Astrocyte (in vitro differentiated cells and primary cell): ENCODE measurements around the gene AP4E1.

ENCODE experiments used
- EZH2 ChIP-seq: IDR thresholded peaks from 2 replicates; pipeline ENCODE4 v1.6.1; 2012; ENCODE audit warnings: mild to moderate bottlenecking, low read length, inconsistent platforms; ENCODE audit not compliant: insufficient read depth
- TF ChIP-seq, protein P1 (sequence below): IDR thresholded peaks from 2 replicates; pipeline ENCODE4 v1.5.1; 2011; ENCODE audit warnings: low read depth, mild to moderate bottlenecking, inconsistent platforms, low read length, moderate library complexity; ENCODE audit not compliant: insufficient read depth

DNA sequence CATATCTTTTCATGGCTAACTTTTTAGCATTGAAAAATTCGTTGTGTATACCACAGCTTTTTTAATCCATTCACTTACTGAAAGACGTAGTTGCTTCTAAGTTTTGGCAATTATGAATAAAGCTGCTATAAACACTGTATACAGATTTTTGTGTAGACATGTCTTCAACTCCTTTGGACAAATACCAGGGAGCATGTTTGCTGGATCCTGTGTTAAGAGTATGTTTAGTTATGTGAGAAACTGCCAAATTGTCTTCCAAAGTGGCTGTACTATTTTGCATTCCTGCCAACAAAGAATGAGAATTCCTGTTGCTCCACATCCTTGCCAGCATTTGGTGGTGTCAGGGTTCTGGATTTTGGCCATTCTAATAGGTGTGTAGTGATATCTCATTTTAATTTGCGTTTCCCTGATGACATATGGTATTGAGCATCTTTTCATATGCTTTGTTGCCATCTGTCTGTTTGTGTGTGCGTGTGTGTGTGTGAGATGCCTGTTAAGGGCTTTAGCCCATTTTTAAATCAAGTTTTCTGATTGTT is 98.7 kb downstream of the AP4E1 start:
- TF ChIP-seq, protein P1, sequence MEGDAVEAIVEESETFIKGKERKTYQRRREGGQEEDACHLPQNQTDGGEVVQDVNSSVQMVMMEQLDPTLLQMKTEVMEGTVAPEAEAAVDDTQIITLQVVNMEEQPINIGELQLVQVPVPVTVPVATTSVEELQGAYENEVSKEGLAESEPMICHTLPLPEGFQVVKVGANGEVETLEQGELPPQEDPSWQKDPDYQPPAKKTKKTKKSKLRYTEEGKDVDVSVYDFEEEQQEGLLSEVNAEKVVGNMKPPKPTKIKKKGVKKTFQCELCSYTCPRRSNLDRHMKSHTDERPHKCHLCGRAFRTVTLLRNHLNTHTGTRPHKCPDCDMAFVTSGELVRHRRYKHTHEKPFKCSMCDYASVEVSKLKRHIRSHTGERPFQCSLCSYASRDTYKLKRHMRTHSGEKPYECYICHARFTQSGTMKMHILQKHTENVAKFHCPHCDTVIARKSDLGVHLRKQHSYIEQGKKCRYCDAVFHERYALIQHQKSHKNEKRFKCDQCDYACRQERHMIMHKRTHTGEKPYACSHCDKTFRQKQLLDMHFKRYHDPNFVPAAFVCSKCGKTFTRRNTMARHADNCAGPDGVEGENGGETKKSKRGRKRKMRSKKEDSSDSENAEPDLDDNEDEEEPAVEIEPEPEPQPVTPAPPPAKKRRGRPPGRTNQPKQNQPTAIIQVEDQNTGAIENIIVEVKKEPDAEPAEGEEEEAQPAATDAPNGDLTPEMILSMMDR: no peak
- no peak for TF ChIP-seq EZH2
